GM19193 (cell line): ENCODE data around the gene FGF19.

Experiments
- POLR2A ChIP-seq: IDR thresholded peaks from 4 replicates; pipeline ENCODE4 v1.6.1; 2011; ENCODE audit not compliant: insufficient read depth, insufficient read length; ENCODE audit errors: extremely low read depth

Gene FGF19, protein sequence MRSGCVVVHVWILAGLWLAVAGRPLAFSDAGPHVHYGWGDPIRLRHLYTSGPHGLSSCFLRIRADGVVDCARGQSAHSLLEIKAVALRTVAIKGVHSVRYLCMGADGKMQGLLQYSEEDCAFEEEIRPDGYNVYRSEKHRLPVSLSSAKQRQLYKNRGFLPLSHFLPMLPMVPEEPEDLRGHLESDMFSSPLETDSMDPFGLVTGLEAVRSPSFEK

DNA sequence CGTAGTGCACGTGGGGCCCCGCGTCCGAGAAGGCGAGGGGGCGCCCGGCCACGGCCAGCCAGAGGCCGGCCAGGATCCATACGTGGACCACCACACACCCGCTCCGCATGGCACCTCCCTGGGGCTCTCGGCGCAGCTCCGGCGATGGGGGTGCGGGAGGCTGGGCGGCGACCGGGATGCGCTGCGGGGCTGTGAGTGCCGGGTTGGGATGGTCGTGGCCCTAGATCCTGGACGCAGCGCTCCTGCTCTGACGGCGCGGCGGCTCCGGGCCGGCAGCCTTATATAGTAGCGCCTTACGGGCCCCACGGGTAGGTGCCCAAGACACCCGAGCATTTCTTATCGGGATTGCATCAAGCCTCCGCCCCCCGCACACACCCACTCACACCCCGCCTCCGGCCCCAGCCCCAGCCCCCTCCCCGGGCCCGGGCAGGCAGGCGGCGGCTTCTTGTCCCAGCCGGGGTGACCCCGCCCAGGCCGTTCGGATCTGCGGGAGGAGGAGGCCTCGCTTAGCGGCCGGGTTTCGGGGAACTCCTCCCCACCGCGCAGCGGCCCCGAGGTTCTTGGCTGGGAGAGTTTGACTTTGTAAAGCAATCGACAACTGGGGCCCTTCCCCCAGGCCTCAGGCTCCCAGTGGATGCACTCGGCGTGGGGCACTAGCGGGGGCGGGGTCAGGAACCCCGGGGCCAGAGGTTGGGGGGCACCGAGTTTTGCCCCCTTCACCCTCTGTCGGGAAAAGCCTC lies at the start of gene FGF19:
TSS of gene FGF19 (minus strand) at position 255 of the 740 bp plus-strand sequence. CDS start at position 109, 146 bp downstream.
- TF ChIP-seq POLR2A: no peak

GRCh38 chr11:69752890-69753289 lies 49.1 kb upstream of the FGF19 start:
- no peak for TF ChIP-seq POLR2A

- TF ChIP-seq POLR2A: no peak
Observed at GRCh38 chr11:69750875-69751597, 47.2 kb upstream of the FGF19 start.

DNA sequence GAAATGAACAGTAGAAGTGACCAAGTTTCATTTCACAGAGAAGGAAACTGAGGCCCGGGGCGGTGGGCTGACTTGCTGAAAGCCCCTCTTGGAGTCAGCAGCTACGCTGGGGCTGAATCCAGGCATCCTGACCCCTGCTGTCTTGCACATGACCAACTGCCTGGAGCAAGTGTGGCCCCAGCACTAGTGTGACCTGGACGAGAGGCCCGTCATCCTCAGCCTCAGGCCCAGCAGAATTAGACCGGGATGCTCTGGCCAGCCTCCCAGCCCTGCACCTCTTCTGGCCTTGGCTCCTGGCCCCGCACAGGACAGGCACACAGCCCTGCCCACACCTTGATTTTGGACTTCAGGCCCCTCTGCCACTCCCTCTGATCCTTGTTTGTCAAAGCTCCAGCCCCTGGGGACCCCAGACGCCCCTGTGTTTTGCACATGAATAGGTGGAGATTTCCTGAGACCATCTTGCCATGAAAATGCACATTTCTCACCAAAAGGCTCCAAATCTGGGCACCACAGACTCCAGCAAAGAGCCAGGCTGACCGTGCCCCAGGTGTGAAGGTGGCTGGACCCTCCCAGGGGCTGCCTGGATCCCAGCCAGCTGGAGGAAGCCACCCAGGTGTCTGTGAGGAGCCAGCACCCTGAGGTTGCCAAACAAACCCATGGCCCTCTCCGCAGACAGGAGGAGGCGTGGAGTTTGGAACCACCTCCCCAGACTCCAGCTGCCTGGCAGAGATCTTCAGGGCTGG lies 46.5 kb upstream of the FGF19 start:
- no peak for TF ChIP-seq POLR2A

- TF ChIP-seq POLR2A: no peak
Observed at GRCh38 chr11:69748637-69749036, 44.8 kb upstream of the FGF19 start.

DNA sequence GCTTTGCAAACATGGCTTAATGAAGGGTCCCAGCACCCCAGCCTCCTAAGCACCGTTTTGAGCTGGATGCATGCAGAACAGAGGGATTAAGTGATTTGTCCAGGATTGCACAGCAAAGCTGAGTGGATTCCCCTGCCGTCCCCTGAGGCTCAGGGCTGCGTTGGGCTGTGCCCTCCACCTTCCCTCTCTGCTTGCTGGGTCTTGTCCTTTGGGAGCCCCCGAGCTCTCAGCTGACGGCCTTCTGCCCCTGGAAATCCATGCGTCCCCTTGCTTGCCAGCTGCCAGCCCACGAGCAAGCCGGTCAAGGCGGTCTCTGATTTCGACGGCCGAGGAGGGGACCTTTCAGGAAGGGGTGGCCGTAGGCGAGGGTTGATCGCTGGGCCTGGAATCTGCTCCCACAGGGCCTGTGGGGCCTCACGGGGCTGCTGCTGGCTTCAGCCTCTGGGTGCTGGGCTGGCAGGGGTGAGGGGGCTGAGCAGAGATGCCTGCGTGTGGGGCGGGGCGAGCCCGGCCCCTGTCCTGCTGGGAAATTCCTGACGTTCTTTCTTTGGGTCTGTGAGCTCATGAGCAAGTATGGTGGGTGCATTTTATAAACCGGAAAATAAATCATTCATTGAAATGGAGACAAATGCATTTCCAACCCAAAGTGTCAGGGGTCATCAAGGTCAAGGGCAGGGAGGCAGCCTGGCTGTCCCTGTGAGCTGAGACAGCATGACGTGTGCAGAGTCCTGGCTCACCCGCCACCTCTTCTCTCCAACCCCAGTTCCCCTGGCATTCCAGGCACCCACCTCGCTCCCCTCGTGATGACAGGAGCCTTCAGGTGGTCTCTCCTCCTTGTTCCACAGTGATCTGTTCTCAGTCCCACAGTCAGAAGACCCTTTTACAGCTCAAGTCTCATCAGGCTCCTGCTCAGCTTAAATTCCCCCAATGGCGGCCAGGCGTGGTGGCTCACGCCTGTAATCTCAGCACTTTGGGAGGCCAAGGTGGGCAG lies 43.2 kb upstream of the FGF19 start:
- no peak for TF ChIP-seq POLR2A

- TF ChIP-seq POLR2A: no peak
Observed at GRCh38 chr11:69746140-69746539, 42.3 kb upstream of the FGF19 start.

- no peak for TF ChIP-seq POLR2A
Observed at GRCh38 chr11:69745201-69745600, 41.4 kb upstream of the FGF19 start.

GRCh38 chr11:69744435-69744834 lies 40.6 kb upstream of the FGF19 start:
- no peak for TF ChIP-seq POLR2A

GRCh38 chr11:69734841-69735240 lies 31.0 kb upstream of the FGF19 start:
- TF ChIP-seq POLR2A: no peak

- no peak for TF ChIP-seq POLR2A
Observed at GRCh38 chr11:69734367-69734766, 30.5 kb upstream of the FGF19 start.

GRCh38 chr11:69732910-69733309 lies 29.1 kb upstream of the FGF19 start:
- TF ChIP-seq POLR2A: no peak

DNA sequence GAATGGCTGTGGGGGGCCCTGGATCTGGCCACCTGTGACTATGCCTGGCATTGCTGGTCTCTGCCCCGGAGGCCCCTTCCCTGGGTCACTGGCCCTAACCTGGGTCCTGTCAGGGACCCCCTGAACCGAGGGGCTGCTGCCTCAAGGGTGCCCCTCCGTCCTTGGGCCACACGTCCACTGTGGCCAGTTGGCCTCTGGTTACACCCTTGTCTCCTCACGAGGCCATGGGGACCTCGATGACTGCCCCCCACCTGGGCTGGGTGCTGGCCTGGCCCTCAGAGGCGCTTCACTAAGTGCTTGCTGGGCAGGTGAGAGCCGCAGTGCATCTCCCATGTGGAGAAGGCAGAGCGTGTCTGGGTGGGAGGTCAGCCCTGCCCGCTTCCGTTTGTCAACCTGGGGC lies 27.3 kb upstream of the FGF19 start:
- no peak for TF ChIP-seq POLR2A

DNA sequence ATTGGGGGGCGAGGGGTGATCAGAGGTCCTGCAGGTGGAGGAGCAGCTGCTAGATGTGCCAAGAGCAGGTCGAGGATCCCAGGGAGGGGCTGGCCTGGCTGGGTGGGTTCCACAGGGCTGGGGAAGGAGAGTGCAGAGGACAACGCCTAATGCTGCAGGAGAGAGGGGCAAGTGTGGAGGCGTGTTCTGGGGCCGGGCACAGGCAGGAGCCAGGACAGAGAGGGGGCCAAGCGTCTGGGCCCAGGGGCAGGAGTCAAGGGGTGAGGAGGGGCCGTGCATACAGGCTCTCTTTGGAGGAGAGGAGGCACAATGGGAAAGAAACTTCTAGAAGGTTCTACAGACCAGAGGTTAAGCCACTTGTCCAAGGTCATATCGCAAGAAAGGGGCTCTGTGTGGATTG lies 26.7 kb upstream of the FGF19 start:
- no peak for TF ChIP-seq POLR2A
